HFFc6 (cell line): ENCODE measurements around the gene ARID3A. TPM values are rescaled to one million over a fixed set of nuclear protein-coding genes. Genes with fewer than 3 reads are reported as not detected.
A peak's percentile ranks its signal among the peaks of the same experiment; 100 is the strongest.

ENCODE experiments used
- DNase-seq: peaks from one replicate; pipeline ENCODE4 v3.0.0-alpha.2; 2018
- H3K27ac Mint-ChIP-seq: 2 replicates; pipeline ENCODE4 v1.8.0; 2020; ENCODE audit warnings: mild to moderate bottlenecking, mixed read lengths
- H3K27me3 Mint-ChIP-seq: 2 replicates; pipeline ENCODE4 v1.8.0; 2021; ENCODE audit warnings: mild to moderate bottlenecking, moderate library complexity, mixed read lengths; ENCODE audit not compliant: insufficient read depth
- H3K36me3 Mint-ChIP-seq: 2 replicates; pipeline ENCODE4 v1.8.0; 2021; ENCODE audit warnings: low read depth, mixed read lengths
- H3K4me1 Mint-ChIP-seq: 2 replicates; pipeline ENCODE4 v1.8.0; 2020; ENCODE audit warnings: low read depth, mixed read lengths
- H3K4me3 Mint-ChIP-seq: 2 replicates; pipeline ENCODE4 v1.8.0; 2020; ENCODE audit warnings: mild to moderate bottlenecking, moderate library complexity, mixed read lengths
- H3K9me3 Mint-ChIP-seq: 2 replicates; pipeline ENCODE4 v1.8.0; 2020; ENCODE audit warnings: mild to moderate bottlenecking, mixed read lengths
- total RNA-seq, 6 experiments: library from RNA; stranded (reverse); fragmentation: NEBNext Ultra II Directional; extraction: Animal tissue kit (Norgen Biotek cat#: 25700); gene quantifications; 2 replicates in 1 of 6; 3 replicates in 5 of 6; pipeline ENCODE4 v1.2.3, GENCODE V29; 2021
- TF ChIP-seq, protein P1 (sequence below): fragments of 200-600 bp; sonication (generic); IDR thresholded peaks from 2 replicates; pipeline ENCODE4 v1.5.0; 2021; ENCODE audit warnings: antibody characterized with exemption, mild to moderate bottlenecking

Gene ARID3A
- total RNA-seq, 6 experiments from 2014 or later = 35.1 to 44.2 (median 38.4) TPM

DNA sequence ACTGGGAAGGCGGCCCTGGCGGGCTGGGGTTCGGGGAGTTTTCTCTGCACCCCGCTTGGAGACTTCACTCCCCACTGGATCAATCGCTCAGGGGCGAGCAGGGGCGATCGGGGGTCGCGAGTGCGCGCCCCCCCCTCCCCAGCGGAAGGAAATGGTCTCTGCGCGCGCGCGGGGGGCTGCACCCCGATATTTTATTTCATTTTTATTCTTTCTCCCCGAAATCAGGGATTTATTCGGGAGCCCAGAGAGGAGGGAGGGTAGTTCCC is 421 bp downstream of the ARID3A start:
- H3K36me3 Mint-ChIP-seq = no peaks in the 10 kb centered on the region; the same call in 1 of the 2 replicates
- peaks cover 6% of the 10 kb centered on the region for H3K27me3 Mint-ChIP-seq
- peak overlapping the region; percentile 87 for H3K4me3 Mint-ChIP-seq
- TF ChIP-seq, protein P1, sequence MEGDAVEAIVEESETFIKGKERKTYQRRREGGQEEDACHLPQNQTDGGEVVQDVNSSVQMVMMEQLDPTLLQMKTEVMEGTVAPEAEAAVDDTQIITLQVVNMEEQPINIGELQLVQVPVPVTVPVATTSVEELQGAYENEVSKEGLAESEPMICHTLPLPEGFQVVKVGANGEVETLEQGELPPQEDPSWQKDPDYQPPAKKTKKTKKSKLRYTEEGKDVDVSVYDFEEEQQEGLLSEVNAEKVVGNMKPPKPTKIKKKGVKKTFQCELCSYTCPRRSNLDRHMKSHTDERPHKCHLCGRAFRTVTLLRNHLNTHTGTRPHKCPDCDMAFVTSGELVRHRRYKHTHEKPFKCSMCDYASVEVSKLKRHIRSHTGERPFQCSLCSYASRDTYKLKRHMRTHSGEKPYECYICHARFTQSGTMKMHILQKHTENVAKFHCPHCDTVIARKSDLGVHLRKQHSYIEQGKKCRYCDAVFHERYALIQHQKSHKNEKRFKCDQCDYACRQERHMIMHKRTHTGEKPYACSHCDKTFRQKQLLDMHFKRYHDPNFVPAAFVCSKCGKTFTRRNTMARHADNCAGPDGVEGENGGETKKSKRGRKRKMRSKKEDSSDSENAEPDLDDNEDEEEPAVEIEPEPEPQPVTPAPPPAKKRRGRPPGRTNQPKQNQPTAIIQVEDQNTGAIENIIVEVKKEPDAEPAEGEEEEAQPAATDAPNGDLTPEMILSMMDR = no peak
- H3K27ac Mint-ChIP-seq = no peak overlapping the region
- DNase-seq = no peak
- H3K4me1 Mint-ChIP-seq = peaks cover 8% of the 10 kb centered on the region; the same call in 1 of the 2 replicates
- H3K9me3 Mint-ChIP-seq = no peaks in the 10 kb centered on the region

DNA sequence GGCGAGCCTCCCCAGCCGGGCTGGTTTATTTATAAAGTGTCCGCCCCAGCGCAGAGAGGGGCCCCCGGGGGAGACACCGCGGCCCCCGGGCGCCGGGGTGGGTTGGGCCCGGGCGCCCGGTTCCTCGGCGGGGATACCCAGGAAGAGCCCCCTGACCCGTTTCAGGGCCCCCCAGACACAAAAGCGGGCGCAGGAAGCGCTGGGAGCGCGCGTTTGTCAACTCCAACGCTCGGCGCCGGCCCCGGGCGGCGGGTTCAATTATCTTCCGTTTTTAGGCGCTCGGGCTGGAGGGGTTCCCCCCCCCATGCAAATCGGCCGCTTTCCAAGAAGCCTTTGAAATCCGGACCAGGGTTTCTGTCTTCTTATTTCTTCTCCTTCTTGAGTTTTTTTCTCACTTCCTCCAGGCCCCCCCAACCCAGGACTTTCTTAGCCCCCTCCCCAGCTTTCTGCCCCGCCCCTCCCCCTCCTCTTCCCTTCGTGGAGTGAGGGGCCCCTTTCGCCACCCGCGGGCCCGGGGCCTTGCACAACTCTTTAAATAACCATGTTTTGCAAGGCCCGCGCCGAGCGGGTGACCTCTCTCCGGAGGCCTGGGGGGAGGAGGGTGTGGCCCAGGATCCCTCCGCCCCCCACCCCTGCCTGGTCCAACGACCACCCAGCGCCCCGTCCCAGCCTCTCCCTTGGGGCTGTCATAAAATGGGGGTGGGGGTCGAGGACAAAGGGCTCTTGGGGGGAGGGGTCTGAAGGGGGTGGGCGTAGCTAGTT is 935 bp downstream of the ARID3A start:
- no peak for DNase-seq
- peak overlapping the region; percentile 66 for H3K27ac Mint-ChIP-seq
- peak overlapping the region; percentile 87 for H3K4me3 Mint-ChIP-seq
- TF ChIP-seq, protein P1 = no peak
- peaks cover 3% of the 10 kb centered on the region; the same call in 1 of the 2 replicates for H3K4me1 Mint-ChIP-seq
- H3K27me3 Mint-ChIP-seq = peaks cover 4% of the 10 kb centered on the region
- peaks cover 2% of the 10 kb centered on the region; the same call in 1 of the 2 replicates for H3K36me3 Mint-ChIP-seq
- no peaks in the 10 kb centered on the region for H3K9me3 Mint-ChIP-seq

DNA sequence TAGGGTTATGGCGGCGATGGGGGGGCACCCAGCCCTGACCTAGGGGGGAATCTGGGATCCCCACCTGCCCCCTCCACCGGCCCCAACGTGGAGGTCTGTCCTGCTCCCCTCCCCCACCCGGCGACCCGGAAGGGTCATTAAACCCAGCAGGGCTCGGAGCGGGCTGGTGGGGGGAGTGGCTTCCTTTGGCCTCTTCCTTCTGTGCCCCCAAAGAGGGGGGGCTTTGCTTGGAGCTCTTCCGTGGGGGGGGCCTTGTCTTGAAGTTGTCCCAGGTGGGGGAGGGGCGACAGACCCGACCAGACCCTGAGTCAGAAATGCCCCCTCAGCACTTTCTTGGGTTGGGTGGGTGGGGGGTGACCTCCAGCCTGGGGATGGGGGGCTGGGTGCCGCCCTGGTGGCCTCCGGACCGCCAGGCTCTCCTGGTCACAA is 1.5 kb downstream of the ARID3A start:
- peaks cover 5% of the 10 kb centered on the region; the same call in 1 of the 2 replicates for H3K4me1 Mint-ChIP-seq
- H3K27ac Mint-ChIP-seq = 0 out of 2 replicates have a peak overlapping the region, but pooled peaks have one; percentile 49
- H3K4me3 Mint-ChIP-seq = peak overlapping the region; percentile 87
- no peak for DNase-seq
- H3K27me3 Mint-ChIP-seq = peaks cover 2% of the 10 kb centered on the region; the same call in 1 of the 2 replicates
- TF ChIP-seq, protein P1 = no peak
- no peaks in the 10 kb centered on the region for H3K9me3 Mint-ChIP-seq
- H3K36me3 Mint-ChIP-seq = peaks cover 7% of the 10 kb centered on the region; the same call in 1 of the 2 replicates

DNA sequence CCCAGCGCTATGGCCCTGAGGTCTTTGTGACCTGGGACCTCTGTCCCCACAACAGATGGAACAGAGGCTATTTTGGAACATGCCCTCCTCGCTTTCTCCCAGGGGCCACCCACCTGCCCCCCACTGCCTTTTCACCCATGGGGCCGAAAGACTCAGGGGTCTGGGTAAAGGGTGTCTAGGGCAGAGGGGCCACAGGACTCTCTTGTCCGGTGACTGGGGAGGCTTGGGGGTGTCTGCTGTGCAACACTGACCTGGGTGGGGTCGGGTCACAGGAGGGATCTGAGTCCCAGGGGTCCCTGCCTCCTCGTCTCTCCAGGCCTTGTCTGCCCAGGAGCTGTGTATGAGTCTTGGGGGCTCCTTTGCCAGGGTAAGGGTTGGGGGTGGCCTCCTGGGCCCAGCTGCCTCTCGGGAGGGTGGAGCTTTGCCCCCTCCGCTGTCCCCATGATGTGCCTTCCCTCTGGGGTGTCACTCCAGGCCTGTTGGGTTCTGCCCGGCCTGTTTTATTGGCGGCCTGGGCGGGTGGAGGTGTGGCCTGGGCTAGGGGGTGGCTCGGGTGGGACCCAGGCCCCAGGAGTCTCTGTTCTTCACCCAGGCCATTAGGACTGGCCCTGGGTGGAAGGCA is 2.1 kb downstream of the ARID3A start:
- H3K27me3 Mint-ChIP-seq = peaks cover 2% of the 10 kb centered on the region; the same call in 1 of the 2 replicates
- TF ChIP-seq, protein P1 = no peak
- H3K4me1 Mint-ChIP-seq = peaks cover 9% of the 10 kb centered on the region
- peak overlapping the region; percentile 87 for H3K4me3 Mint-ChIP-seq
- peaks cover 7% of the 10 kb centered on the region; the same call in 1 of the 2 replicates for H3K36me3 Mint-ChIP-seq
- no peaks in the 10 kb centered on the region for H3K9me3 Mint-ChIP-seq
- no peak for DNase-seq
- peak overlapping the region; percentile 49 for H3K27ac Mint-ChIP-seq

DNA sequence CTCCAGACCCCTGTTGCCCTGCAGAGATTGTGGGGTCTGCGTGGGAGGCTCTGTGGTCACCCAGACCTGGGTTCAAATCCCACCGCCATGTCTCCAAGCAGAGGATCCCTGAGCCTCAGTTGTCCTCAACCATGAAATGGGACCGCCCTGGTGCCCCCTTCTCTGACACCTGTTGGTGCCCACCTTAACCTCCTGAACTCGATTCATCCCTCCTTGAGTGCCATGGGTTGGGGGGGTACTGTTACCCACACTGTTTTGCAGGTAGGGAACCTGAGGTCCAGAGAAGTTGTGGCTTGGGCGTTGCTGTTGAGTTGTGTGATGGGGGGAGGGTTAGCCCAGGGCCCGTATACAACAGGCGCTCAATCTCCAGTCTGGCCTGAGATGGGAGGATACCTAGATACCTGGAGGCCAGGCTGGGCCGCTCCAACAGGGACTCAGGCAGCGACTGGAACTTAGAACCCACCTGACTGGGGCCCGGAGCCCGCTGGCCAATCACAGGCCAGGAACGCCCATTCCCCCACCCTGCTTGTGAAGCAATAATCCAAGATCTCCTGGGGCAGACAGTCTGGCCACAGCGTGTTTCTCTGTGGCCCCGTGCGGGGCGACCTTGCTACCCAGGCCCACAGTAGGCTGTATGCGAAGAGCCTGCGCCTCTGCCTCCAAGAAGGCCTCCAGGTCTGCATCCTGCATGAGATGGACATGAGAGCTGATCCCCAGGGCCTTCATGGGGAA is 2.8 kb downstream of the ARID3A start:
- H3K9me3 Mint-ChIP-seq = no peaks in the 10 kb centered on the region
- no peak overlapping the region; the same call in 1 of the 2 replicates for H3K4me3 Mint-ChIP-seq
- peaks cover 13% of the 10 kb centered on the region for H3K4me1 Mint-ChIP-seq
- H3K27me3 Mint-ChIP-seq = peaks cover 2% of the 10 kb centered on the region; the same call in 1 of the 2 replicates
- no peak for DNase-seq
- TF ChIP-seq, protein P1 = no peak
- peaks cover 7% of the 10 kb centered on the region; the same call in 1 of the 2 replicates for H3K36me3 Mint-ChIP-seq
- no peak overlapping the region; the same call in 1 of the 2 replicates for H3K27ac Mint-ChIP-seq
